ENCODE measurements around the gene TARBP1. TPM values are rescaled to one million over a fixed set of nuclear protein-coding genes. Genes with fewer than 3 reads are reported as not detected.
A peak's percentile ranks its signal among the peaks of the same experiment; 100 is the strongest.

The TARBP1 gene
- total and polyA plus RNA-seq, 2 of the 13 experiments (the other 11 are each of a cell fraction or from before 2014, with no cell fraction given) = 37.7 to 67.0 TPM

GRCh38 chr1:234458352-234459017 lies 20.5 kb downstream of the TARBP1 start (continued):
- TF ChIP-seq, protein P1, sequence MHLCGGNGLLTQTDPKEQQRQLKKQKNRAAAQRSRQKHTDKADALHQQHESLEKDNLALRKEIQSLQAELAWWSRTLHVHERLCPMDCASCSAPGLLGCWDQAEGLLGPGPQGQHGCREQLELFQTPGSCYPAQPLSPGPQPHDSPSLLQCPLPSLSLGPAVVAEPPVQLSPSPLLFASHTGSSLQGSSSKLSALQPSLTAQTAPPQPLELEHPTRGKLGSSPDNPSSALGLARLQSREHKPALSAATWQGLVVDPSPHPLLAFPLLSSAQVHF (CRISPR knock-in tag; IDR thresholded peaks at IDR 0.05) = no peak
- TF ChIP-seq ETV6 (CRISPR knock-in tag; conservative IDR thresholded peaks at IDR 0.05) (no peak), ETV5 (CRISPR knock-in tag; IDR thresholded peaks at IDR 0.05; ENCODE audit: borderline replicate concordance) (peak; percentile 31; the same call in 1 of the 2 replicates), NR2F1 (CRISPR knock-in tag; IDR thresholded peaks at IDR 0.05) (peak in 1 of 2 experiments; percentile 40; a peak in 1 of 4 replicates), FOXM1 (CRISPR knock-in tag; IDR thresholded peaks at IDR 0.05) (no peak), ASH2L (IDR thresholded peaks at IDR 0.05; ENCODE audit: insufficient read length, low read depth, low read length) (peak; percentile 24), ZFP37 (CRISPR knock-in tag; IDR thresholded peaks at IDR 0.05; ENCODE audit: borderline replicate concordance) (no peak), POLR2AphosphoS2 (IDR thresholded peaks at IDR 0.05; ENCODE audit: low read depth, low read length) (no peak), EZH2 (conservative IDR thresholded peaks at IDR 0.05; ENCODE audit: low read depth, low read length) (no peak)
- TF ChIP-seq, protein P2, sequence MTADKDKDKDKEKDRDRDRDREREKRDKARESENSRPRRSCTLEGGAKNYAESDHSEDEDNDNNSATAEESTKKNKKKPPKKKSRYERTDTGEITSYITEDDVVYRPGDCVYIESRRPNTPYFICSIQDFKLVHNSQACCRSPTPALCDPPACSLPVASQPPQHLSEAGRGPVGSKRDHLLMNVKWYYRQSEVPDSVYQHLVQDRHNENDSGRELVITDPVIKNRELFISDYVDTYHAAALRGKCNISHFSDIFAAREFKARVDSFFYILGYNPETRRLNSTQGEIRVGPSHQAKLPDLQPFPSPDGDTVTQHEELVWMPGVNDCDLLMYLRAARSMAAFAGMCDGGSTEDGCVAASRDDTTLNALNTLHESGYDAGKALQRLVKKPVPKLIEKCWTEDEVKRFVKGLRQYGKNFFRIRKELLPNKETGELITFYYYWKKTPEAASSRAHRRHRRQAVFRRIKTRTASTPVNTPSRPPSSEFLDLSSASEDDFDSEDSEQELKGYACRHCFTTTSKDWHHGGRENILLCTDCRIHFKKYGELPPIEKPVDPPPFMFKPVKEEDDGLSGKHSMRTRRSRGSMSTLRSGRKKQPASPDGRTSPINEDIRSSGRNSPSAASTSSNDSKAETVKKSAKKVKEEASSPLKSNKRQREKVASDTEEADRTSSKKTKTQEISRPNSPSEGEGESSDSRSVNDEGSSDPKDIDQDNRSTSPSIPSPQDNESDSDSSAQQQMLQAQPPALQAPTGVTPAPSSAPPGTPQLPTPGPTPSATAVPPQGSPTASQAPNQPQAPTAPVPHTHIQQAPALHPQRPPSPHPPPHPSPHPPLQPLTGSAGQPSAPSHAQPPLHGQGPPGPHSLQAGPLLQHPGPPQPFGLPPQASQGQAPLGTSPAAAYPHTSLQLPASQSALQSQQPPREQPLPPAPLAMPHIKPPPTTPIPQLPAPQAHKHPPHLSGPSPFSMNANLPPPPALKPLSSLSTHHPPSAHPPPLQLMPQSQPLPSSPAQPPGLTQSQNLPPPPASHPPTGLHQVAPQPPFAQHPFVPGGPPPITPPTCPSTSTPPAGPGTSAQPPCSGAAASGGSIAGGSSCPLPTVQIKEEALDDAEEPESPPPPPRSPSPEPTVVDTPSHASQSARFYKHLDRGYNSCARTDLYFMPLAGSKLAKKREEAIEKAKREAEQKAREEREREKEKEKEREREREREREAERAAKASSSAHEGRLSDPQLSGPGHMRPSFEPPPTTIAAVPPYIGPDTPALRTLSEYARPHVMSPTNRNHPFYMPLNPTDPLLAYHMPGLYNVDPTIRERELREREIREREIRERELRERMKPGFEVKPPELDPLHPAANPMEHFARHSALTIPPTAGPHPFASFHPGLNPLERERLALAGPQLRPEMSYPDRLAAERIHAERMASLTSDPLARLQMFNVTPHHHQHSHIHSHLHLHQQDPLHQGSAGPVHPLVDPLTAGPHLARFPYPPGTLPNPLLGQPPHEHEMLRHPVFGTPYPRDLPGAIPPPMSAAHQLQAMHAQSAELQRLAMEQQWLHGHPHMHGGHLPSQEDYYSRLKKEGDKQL (CRISPR knock-in tag; IDR thresholded peaks at IDR 0.05; ENCODE audit: low read depth) = no peak
- TF ChIP-seq, protein P3, sequence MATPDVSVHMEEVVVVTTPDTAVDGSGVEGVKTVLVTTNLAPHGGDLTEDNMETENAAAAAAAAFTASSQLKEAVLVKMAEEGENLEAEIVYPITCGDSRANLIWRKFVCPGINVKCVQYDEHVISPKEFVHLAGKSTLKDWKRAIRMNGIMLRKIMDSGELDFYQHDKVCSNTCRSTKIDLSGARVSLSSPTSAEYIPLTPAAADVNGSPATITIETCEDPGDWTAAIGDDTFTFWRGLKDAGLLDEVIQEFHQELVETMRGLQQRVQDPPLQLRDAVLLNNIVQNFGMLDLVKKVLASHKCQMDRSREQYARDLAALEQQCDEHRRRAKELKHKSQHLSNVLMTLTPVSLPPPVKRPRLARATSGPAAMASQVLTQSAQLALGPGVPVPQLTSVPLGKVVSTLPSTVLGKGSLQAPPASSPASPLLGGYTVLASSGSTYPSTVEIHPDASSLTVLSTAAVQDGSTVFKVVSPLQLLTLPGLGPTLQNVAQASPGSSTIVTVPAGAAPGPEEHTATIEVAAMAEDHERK (CRISPR knock-in tag; IDR thresholded peaks at IDR 0.05; ENCODE audit: low read depth) = no peak
- TF ChIP-seq, protein P4, sequence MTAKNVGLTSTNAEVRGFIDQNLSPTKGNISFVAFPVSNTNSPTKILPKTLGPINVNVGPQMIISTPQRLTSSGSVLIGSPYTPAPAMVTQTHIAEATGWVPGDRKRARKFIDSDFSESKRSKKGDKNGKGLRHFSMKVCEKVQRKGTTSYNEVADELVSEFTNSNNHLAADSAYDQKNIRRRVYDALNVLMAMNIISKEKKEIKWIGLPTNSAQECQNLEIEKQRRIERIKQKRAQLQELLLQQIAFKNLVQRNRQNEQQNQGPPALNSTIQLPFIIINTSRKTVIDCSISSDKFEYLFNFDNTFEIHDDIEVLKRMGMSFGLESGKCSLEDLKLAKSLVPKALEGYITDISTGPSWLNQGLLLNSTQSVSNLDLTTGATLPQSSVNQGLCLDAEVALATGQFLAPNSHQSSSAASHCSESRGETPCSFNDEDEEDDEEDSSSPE (CRISPR knock-in tag; IDR thresholded peaks at IDR 0.05) = no peak
- TF ChIP-seq, protein P5, sequence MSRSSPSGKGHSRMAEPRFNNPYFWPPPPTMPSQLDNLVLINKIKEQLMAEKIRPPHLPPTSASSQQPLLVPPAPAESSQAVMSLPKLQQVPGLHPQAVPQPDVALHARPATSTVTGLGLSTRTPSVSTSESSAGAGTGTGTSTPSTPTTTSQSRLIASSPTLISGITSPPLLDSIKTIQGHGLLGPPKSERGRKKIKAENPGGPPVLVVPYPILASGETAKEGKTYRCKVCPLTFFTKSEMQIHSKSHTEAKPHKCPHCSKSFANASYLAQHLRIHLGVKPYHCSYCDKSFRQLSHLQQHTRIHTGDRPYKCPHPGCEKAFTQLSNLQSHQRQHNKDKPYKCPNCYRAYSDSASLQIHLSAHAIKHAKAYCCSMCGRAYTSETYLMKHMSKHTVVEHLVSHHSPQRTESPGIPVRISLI (CRISPR knock-in tag; IDR thresholded peaks at IDR 0.05; ENCODE audit: borderline replicate concordance) = peak; percentile 66; the same call in 1 of the 2 replicates
